NCI-H1436 (cell line): ENCODE measurements around the gene CXCL17.

Experiments used
- DNase-seq: peaks from one replicate; lab custom pipeline; 2025; lab: John Stamatoyannopoulos, UW

Gene CXCL17

DNA sequence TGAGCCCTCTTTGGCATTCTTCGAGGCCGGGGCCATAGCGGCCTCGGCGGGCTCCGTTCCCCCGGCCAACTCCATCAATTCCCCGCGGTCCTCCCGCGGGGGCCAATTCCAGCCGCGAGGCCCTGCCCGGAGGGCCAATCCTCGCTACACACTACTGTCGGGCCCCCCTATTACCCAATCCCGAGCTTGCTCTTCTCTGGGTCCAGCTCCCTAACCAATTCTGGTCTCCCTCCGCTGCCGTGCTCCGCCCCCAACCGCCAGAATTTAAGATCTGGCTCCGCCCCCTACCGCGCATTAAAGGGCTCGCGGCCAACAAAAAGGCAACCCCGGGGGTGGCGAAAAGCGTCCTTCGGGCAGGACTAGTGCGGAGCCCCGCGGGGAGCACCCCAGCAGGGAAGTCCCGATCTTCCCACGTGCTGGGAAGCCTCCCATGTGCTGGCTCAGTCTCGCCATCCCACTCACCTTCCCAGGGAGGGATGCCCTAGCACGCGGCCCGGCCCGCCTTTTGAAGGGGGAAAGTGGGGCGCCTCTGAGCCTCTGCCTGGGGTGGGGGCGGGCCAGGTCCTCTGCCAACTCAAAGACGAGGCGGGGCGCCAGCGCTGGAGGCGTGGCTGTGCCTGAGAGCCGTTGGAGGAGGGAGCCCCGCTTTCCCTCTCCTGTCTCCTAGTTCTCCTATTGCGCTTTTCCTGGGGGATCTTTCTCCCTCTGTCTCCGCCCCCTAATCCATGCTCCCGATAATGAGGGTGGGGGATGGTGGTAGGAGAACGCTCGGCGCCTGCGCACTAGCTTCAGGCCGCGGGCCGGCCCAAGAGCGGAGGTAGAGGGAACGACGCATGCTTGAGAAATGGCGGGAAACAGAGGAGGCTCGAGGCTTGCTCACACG lies 19.0 kb downstream of the CXCL17 start:
- DNase-seq: peak; percentile 94

DNA sequence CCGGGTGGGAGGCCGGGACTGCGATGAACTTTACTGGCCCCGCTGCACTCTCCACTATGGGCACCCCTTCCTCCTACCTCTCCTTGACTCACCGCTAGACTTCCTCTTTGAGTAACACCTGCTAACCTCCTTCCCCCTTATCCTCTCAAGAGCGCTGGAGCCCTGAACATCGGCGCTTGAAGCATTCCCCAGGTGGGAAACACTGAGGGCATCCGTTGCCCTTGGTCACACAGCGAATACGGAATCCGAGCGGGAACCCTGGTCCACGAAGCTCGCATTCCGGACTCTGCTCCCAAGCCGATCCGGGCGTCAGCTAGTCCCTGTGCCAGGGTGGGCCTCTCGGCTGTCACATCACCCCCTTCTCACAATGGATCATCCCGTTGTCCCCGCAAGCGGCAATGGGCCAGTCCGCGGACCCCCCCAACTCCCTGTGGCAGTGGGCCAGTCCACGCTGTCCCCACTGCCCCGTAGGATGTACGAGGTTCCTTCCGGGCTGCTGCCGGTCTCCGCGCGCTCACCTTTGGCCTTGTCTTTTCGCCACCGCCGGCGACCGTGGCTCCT lies 19.8 kb downstream of the CXCL17 start:
- DNase-seq: no peak

DNA sequence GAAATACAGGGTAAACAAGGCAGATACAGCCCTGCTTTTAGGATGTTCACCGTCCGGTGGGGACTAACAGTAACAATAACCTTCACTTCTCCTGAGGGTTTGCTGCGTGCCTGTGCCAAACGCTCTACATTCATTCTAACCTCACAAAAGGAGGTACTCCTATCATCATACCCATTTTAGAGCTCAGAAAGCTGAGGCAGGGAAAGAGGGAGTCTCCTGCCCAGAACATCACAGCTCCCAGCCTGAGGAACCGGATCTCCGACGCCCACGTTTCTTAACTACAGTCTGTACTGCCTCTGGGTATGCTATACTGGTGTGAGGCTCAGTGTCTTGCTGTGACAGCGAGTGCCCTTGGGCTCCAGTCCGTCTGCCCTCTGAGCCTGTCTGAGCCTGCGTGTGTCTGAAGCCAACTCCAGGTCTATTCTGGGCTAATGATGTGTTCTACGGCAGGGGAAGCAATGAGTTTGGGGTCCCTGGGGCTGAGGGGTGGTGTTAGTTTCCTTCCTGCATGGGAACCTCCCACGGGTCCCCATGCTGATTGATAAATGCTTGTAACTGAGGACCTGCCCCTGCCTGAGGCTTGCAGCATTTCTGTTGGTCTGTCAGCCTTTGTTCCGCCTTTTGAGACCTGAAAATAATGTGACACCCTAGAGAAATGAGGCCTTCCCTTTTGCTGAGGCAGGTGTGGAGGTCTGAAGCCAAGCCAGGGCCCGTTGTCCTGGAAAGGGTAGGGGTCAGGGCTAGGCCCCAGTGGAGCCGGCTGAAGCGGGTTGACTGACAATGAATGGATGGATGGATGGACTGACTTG lies 20.4 kb downstream of the CXCL17 start:
- DNase-seq: no peak

DNA sequence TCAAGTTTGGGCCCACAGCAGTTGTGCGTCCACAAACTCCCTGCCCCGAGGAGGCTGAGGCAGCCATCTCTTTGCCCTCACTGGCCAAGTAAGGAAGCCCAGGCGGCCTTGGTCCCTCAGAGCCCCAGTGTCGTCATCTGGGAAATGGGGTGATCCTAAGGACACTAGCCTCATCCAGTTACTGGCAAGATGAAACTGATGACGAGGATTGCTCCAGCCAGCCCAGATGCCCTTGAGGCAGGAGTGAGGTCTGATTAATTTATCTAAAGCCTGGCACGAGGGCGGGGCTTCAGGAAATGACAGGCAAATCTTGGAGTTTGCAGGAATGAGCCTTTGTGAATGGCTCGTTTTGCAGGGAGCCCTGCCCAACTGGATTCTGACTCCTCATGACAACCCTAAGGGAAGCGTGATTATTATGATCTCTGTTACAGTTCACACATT lies 21.1 kb downstream of the CXCL17 start:
- DNase-seq: no peak

DNA sequence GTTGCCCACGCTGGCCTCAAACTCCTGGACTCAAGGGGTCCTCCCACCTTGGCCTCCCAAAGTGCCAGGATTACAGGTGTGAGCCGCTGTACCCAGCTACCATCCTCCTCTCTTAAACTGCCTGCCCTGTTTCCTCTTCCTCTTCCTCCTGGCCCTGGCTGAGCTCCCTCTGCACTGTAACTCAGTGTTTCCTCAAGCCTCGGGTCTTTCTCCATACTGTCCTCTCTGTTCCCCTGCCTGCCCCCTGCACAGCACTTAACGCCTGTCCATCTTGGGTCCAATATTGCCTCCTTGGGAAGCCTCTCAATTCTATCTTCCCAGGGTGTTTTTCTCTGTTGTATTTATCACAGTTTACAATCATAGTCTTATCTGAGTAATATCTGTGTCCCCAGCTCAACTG lies 21.6 kb downstream of the CXCL17 start:
- no peak for DNase-seq

DNA sequence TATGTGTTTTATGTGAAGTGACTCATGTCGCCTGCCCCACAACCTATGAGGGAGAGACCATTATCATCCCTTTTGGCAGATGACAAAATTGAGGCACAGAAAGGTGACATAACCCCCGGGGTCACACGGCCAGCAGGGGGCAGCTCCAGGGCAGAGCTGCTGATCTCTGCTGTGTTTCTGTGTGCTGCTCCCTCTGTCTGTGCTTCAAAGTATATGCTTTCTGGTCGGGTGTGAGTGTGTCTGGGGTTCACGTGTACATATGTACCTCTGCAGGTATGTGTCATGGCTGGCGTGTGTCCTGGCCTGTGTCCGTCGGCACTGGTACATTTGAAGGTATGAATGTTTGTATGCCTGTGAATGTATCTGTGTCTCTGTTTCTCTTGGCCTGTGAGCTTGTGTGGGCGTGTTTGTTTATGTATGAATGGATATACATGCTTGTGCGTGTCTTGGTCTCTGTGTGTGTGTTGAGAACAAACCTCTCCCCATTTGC lies 22.6 kb downstream of the CXCL17 start:
- no peak for DNase-seq

DNA sequence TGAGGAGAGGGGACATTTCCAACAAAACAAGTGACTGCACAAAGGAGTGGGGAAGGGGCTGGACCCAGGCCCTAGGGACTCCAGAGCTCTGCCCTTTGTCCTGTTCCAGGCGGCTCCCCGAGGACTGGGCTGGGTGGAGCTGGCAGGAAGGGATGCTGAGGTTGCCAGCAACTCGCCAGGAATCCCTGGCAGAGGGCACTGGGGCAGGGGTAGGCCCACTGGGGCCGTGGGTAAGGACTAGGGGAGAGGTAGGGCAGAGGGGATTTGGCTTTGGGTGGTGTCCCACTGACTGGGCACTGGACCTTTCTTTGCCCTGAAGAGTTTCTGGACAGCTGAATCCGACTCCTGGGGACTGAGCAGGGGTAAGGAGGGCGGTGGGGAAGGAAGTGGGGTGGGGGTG lies 23.4 kb downstream of the CXCL17 start:
- no peak for DNase-seq

DNA sequence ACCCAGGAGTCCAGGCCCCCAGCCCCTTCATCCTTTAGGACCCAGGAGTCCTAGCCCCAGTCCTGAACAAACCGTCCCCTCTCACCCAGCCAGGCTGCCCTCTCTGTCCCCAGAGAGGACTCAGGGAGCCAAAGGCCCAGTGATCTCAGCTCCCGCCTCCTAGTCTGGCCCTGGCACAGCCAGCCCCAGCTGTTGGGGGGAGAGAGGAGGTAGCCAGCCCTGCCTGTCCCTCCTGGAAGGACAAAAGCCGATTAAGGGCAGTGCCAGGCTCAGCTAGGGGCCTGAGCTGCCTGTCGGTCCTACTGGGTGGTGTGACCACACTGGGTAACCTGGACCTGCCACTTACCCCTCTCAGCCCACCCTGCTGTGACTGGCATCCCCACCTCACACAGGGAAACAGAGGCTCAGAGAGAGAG lies 30.1 kb downstream of the CXCL17 start:
- DNase-seq: no peak

DNA sequence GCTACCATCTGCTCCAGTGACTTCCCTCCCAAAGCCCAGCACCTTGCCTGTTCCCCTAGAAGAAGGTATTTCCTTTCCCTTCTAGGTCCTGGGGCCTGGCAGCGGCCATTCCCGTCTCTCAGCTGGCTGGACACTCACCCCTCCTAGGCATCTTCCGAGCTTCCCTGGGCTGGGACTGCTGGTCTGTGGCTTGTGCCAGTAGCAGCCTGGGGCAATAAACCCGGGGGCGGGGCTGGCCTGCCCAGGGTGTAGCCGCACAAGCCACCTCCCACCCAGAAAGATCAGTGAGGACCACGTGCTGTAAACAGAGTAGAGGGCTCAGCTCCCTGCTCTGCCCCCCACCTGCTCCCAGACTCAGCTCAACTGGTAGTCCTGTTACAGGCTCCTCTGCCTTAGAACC lies 30.5 kb downstream of the CXCL17 start:
- DNase-seq: no peak

DNA sequence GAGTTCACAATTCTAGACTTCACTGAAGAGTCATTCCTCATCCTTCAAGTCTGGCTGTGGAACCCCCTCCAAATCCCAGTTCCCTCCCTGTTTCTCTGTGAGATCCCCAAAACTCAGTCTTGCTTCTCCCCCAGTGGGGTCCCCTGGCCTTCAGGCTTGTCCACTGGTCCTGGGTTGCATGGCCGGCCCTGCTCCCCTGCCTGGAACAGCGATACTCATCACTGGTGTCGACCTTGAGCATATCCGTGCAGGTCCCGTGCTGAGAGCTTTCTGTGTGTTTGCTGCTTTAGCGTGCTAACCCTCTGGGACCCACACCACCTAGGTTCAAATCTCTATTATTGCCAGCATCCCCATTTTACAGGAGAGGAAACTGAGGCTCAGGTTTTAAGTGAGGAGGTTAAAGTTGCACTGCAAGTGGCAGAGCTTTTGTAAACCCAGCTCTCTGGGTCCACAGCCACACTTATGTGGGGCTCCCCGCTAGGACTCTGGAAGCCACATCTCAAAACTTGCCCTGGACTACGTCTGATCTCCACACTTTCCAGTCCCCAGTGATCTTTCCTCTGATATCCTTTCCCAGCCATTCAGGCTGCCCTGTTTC lies 31.1 kb downstream of the CXCL17 start:
- DNase-seq: no peak

DNA sequence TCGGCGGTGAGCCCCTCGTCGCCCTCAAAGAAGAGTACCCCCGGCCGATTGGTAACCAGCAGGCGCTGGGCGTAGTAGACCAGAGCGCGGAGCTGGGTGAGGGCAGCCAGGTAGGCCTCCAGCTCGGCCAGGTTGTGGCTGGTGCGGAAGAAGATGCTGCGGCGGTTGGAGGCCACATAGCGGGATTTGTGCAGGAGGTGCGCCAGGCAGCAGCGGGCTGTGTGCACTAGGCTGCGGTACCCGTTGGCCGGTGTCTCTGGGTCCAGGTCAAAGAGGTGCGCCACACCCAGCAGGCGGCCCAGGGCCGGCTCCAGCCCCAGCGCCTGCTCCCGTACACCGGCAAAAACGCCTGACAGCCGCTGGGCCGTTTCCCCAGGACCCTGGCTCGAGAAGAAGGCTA lies 32.4 kb downstream of the CXCL17 start:
- DNase-seq: no peak

DNA sequence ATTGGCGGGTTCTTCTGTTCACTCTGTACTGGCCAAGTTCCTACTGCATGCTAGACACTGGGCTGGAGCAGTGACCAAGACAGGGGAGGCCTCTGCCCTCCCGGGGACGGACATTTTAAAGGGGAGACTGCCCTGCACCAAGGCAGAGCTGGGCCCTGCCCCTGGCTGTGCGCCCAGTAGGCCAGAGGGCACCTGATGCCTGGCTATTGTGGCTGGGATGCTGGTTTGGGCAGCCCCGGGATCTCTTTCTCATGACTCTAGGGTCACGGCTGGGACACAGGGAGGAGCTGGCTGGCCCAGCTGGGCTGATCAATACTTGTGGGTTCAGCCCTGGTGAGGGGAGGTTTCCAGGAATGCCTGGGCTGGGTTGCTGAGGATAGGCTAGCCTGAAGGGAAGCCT lies 33.3 kb downstream of the CXCL17 start:
- no peak for DNase-seq

DNA sequence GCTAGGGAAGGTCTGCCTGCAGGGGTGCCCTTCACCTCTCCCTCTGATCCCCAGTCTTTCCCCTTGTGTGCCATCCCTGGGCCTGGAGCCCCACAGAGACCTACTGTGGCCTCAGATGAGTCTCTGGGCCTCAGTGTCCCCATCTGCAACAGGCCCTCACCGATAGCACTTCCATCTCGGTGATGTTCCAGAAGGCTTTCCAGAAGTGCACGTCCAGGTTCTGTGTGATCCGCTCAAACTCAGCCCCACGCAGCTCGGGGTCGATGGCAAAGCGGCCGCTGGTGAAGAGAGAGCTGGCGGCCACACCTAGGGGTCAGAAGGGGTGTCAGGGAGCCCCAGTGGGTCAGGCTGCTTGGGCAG lies 35.0 kb downstream of the CXCL17 start:
- no peak for DNase-seq

DNA sequence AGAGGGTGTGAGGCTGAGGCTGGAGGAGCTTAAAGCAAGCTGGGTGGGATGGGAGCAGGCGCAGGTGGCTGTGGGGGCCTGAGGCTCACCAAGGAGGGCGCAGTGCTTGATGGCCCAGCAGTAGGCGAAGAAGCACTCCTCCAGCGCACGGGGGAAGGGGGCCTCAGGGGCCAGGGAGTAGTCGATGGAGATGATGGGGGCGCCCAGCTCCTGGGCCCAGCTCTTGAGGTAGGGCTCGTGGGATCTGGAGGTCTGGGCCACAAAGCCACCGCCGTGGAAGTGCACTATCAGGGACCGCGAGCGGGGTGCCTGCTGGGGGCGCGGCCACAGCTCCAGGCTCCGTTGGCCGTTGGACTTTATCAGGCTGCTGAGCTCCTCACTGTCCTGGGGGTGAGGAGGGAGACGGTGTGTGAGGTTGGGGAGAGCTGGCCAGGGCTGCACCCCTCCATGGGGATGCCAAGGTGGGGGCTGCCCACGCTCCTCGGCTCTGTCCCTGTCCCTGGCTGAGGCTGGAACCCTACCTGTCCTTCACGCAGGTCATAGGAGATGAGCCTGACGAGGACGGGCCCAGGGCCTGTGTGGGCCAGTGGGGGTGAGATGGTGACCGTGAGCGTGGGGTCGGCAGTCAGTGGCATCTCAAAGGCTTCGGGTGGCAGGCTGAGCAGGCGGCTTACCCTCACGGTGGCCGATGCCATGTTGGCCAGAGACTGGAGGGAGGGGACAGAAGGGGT lies 35.5 kb downstream of the CXCL17 start:
- no peak for DNase-seq

DNA sequence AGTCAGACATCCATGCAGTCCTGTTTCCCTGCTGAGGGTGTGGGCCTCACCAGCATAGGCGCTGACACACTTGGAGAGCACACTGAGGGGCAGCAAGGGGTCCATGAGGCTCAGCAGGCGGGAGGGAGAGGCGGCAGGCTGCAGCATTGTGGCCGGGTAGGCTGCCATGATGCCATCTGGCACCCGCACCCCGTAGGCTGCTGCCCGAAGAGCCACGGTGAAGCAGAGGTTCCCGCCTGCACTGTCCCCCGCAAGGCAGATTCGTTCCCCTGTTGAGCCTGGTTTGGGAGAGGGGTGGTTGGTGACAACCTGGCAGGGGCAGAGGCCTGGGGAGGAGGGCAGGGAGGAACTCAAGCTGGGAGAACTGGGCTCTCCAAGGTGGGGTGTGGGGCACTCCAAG lies 36.6 kb downstream of the CXCL17 start:
- DNase-seq: no peak

DNA sequence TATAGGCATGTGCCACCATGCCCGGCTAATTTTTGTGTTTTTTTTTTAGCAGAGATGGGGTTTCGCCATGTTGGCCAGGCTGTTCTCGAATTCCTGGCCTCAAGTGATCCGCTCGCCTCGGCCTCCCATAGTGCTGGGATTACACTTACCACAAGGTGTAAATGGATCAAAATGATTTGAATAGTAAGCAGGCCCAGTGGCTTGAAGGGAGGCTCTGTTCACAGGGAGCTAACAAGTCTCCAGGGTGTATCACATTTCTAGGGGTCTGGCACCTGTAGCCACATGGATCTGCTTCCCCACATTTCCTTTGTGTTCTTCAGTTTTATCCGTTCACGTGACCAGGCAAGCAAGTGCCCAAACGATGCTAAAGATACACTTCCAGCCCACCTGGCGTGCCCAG lies 39.2 kb downstream of the CXCL17 start:
- DNase-seq: no peak

DNA sequence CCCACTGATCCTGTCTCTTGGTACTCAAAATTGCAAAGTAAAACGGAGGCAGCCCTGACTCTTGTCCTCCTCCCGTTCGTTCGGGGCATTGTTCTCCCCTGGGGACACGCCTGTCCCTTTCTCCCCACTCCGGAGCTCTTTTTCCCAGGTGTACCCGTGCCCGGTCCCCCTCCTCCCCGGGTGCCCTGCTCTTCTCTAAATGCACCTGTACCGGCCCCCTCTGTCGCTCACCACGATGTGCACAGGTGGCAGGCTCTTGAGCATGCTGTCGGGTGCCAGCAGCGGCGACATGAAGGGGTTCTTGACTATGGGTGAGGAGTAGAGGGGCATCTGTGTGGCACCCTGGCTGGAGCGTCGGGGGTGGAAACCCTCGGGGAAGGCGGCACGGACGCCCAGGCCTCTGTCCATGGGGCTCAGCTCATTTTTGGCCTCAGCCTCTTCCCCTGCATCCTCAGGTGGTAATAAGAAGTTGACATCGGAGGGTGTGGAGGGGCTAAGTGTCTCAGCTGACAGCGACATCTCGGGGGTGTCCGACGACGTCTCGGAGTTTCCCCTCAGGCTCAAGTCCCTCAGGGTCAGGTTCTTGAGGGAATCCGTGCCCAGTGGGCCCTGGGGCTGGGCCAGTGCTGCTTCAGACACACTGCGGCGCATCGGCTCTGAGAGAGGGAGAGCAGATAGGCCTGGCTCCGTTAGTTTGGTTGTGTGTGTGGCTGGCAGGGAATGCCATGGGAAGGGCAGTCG lies 40.2 kb downstream of the CXCL17 start:
- DNase-seq: no peak

DNA sequence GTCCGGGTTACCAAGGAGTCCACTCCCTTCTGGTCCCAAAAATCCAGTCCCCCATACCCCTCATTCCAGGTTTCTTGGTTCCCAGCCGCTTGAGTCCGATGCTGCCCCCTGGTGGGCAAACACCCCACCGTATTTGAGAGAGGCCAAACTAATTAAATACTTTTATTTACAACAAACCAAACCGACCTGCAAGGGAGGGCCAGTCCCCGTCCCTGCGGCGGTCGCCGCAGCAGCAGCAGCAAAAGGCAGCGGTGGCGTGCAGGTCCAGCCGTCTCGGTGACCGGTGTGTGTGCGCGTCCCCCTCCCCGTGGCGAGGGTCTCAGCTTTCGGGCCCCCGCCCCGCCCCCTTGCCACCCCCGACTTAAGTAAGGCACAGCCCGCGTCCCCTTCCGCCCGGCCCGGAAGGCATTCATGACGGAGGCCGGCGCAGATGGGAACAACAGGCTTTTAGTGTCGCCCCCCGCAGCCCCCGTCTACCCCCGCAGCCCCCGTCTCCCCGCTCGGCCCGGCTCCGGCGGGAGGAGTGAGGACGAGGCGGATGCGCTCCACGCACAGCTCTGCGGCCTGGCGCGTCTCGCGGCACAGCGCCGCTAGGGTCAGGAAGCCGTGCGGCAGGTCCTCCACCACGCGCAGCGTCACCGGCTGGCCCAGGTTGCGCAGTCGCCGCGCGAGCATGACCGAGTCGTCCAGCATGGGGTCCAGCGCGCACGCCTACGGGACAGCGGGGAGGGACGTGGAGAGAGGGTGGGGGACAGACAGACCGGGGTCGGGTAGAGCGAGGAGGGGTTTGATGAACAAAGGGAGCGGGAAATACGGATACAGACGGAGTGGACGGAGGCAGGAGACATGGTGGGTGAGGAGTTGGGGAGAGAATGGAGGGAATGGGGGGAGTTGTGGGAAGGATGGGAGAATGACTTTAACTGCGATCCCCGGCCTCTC lies 41.1 kb downstream of the CXCL17 start:
- DNase-seq: peak; percentile 39

DNA sequence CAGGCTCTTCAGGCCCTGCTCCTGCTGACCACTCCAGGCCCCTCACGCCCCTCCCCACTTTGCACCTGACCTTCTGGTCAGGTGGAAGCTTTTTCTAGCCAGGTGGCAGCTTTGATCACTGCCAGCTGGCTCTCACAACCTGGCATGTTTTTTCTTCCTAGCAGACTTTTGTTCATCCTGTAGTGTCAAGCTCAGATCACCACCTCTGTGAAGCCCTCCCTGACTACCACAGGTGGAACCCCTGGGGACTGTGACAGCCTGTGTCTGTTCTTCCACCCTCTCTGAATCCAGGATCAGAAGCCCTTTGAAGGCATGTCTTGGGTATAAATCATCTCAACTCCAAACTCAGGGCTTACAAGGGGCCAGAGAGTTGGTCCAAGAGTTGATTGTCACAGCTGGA lies 42.3 kb downstream of the CXCL17 start:
- DNase-seq: no peak
